Measurements from ENCODE around the gene RGN. TPM values are rescaled to one million over a fixed set of nuclear protein-coding genes. Genes with fewer than 3 reads are reported as not detected.
"Not testable (repeated sequence)": the region's sequence is repeated elsewhere in the genome, so short reads cannot be mapped to it uniquely, and the experiment has no call there.

RGN gene
- polyA plus RNA-seq (ENCODE audit: insufficient read length): 2.4 TPM

- DNase-seq: no peak
Measured at GRCh38 chrX:47078129-47079043, at the start of gene RGN. TSS of gene RGN (plus strand) at chrX:47078443. CDS start at chrX:47081145, 2,702 bp downstream.

- peak; percentile 45 for DNase-seq
Measured at GRCh38 chrX:47030339-47030738, 47.9 kb upstream of the RGN start.

GRCh38 chrX:47047989-47048388, 30.3 kb upstream of the RGN start:
- DNase-seq: no peak

- no peak for DNase-seq
Measured at GRCh38 chrX:47059142-47059874, 18.9 kb upstream of the RGN start.

GRCh38 chrX:47060708-47061107, 17.5 kb upstream of the RGN start:
- no peak for DNase-seq

GRCh38 chrX:47061238-47061919, 16.9 kb upstream of the RGN start:
- DNase-seq: no peak

- no peak for DNase-seq
Measured at GRCh38 chrX:47063179-47063578, 15.1 kb upstream of the RGN start.

- DNase-seq: no peak
Measured at GRCh38 chrX:47068214-47068613, 10.0 kb upstream of the RGN start.

- no peak for DNase-seq
Measured at GRCh38 chrX:47068720-47069119, 9.5 kb upstream of the RGN start.

- no peak for DNase-seq
Measured at GRCh38 chrX:47080215-47080914, 2.1 kb downstream of the RGN start.

- no peak for DNase-seq
Measured at GRCh38 chrX:47080915-47081236, 2.6 kb downstream of the RGN start.

- no peak for DNase-seq
Measured at GRCh38 chrX:47091149-47091775, 13.0 kb downstream of the RGN start.

- no peak for DNase-seq
Measured at GRCh38 chrX:47093248-47093647, 15.0 kb downstream of the RGN start.

- no peak for DNase-seq
Measured at GRCh38 chrX:47093860-47094259, 15.6 kb downstream of the RGN start.

GRCh38 chrX:47097018-47097417, 18.8 kb downstream of the RGN start:
- DNase-seq: no peak

GRCh38 chrX:47098338-47099094, 20.3 kb downstream of the RGN start:
- no peak for DNase-seq

- DNase-seq: no peak
Measured at GRCh38 chrX:47101206-47101605, 23.0 kb downstream of the RGN start.

GRCh38 chrX:47110936-47111615, 32.8 kb downstream of the RGN start:
- not testable (repeated sequence) for DNase-seq

GRCh38 chrX:47112316-47112954, 34.2 kb downstream of the RGN start:
- no peak for DNase-seq

GRCh38 chrX:47116551-47117110, 38.4 kb downstream of the RGN start:
- not testable (repeated sequence) for DNase-seq
